Activated naive CD8-positive, alpha-beta T cell treated with anti-CD3 and anti-CD28 coated beads, Interleukin-2, amount 50 U/mL, for 24 hours (primary cell): ENCODE results near the gene LRRC32.

Experiments
- ATAC-seq: fragments of 150-1000 bp; cut with Tn5 transposase; one replicate; pipeline ENCODE4 v1.10.0; 2021
- DNase-seq: peaks from one replicate; pipeline ENCODE4 v3.0.0; 2021
- H3K27ac Mint-ChIP-seq: one replicate; pipeline ENCODE4 v1.8.0; 2021; ENCODE audit warnings: mild to moderate bottlenecking, mixed read lengths
- H3K27me3 Mint-ChIP-seq: one replicate; pipeline ENCODE4 v1.8.0; 2021; ENCODE audit warnings: mixed read lengths
- H3K36me3 Mint-ChIP-seq: one replicate; pipeline ENCODE4 v1.8.0; 2021; ENCODE audit warnings: low read depth, mixed read lengths
- H3K4me1 Mint-ChIP-seq: one replicate; pipeline ENCODE4 v1.8.0; 2021; ENCODE audit warnings: mixed read lengths
- H3K4me3 Mint-ChIP-seq: one replicate; pipeline ENCODE4 v1.8.0; 2021; ENCODE audit warnings: mild to moderate bottlenecking, moderate library complexity, mixed read lengths
- H3K9me3 Mint-ChIP-seq: one replicate; pipeline ENCODE4 v1.8.0; 2021; ENCODE audit warnings: mixed read lengths

The LRRC32 gene, protein sequence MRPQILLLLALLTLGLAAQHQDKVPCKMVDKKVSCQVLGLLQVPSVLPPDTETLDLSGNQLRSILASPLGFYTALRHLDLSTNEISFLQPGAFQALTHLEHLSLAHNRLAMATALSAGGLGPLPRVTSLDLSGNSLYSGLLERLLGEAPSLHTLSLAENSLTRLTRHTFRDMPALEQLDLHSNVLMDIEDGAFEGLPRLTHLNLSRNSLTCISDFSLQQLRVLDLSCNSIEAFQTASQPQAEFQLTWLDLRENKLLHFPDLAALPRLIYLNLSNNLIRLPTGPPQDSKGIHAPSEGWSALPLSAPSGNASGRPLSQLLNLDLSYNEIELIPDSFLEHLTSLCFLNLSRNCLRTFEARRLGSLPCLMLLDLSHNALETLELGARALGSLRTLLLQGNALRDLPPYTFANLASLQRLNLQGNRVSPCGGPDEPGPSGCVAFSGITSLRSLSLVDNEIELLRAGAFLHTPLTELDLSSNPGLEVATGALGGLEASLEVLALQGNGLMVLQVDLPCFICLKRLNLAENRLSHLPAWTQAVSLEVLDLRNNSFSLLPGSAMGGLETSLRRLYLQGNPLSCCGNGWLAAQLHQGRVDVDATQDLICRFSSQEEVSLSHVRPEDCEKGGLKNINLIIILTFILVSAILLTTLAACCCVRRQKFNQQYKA

DNA sequence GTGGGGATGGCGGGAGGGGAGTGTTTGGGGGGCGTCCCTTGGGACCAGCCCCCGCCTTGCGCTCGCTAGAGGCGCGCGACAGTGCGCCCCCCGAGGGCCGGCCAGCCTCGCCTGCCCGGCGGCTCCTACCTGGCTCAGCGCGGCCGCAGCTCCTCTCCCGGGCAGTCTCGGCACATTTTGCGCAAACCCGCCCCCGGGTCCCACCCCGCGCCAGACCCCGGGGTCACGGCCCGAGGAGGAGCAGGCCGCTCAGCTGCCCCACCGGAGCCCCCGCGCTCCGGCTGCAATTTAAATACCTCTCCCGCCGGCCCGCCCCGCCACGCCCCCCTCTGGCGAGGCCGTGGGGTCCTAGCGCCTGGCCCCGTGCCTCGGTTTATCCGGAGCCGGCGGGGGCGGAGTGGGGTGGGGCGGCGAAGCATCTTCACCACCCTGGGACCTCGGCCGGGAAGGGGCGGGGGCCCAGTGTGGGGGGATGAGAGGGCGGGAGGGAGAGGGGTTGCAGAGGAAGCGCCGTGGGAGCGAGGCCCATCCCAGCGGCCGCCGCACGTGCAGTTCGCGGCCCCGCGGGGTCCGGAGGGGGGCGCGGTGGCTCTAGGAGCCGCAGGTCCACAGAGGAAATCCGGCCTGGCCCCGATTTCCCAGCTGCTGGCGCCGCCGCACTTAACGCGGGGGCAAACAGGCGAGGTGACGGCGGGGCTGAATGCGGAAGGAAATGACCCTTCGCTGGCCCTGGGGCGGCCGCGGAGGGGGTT, at the start of gene LRRC32:
Gene LRRC32, minus strand, starts transcription at position 263 of the 752 bp plus-strand sequence. CDS start 4,793 bp downstream, outside the sequence.
- DNase-seq (peak; percentile 59), ATAC-seq (no peak)
- H3K27me3 Mint-ChIP-seq = peaks cover 23% of the 10 kb centered on the region
- H3K27ac Mint-ChIP-seq = peak within 1 kb of the TSS; percentile 62
- H3K9me3 Mint-ChIP-seq = no peaks in the 10 kb centered on the region
- H3K36me3 Mint-ChIP-seq = peaks cover 7% of the 10 kb centered on the region
- peak within 1 kb of the TSS; percentile 82 for H3K4me3 Mint-ChIP-seq
- H3K4me1 Mint-ChIP-seq = peaks cover 80% of the 10 kb centered on the region

DNA sequence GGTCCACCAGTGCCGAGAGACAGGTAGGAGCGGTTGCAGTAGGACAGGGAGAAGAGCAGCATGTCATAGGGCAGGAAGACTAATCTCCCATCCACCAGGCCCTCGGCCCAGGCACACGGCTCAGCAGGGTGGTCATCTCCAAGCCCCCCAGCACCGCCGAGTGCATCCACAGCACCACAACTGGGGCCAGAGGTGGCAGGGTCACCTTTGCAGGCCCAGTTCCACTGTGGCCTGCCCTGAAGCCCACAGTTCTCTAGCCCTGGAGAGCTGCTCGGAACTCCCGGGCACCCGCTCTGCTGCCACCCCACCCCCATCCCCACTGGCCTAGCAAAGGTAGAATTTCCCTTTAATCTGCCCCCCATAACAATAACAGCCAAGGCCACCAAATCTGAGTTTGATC, 49.1 kb upstream of the LRRC32 start:
- no peaks in the 10 kb centered on the region for H3K9me3 Mint-ChIP-seq
- H3K27ac Mint-ChIP-seq = no peak overlapping the region
- DNase-seq (no peak), ATAC-seq (no peak)
- no peak overlapping the region for H3K4me3 Mint-ChIP-seq
- H3K36me3 Mint-ChIP-seq = no peaks in the 10 kb centered on the region
- peaks cover 19% of the 10 kb centered on the region for H3K27me3 Mint-ChIP-seq
- peaks cover 2% of the 10 kb centered on the region for H3K4me1 Mint-ChIP-seq

DNA sequence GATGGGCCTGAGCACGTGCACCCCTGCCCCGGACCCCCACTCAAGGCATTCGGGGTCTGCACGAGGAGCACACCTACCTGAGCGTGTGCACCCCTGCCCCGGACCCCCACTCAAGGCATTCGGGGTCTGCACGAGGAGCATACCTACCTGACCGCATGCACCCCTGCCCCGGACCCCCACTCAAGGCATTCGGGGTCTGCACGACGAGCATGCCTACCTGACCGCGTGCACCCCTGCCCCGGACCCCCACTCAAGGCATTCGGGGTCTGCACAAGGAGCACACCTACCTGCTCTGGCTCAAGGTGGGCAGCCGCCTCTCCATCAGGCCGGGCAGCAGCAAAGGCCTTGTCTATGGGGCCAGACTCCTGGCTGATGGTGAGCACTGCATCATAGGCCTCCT, 48.7 kb upstream of the LRRC32 start:
- no peaks in the 10 kb centered on the region for H3K36me3 Mint-ChIP-seq
- peaks cover 18% of the 10 kb centered on the region for H3K27me3 Mint-ChIP-seq
- no peaks in the 10 kb centered on the region for H3K9me3 Mint-ChIP-seq
- H3K27ac Mint-ChIP-seq = no peak overlapping the region
- ATAC-seq (no peak), DNase-seq (no peak)
- H3K4me3 Mint-ChIP-seq = no peak overlapping the region
- H3K4me1 Mint-ChIP-seq = peaks cover 2% of the 10 kb centered on the region

DNA sequence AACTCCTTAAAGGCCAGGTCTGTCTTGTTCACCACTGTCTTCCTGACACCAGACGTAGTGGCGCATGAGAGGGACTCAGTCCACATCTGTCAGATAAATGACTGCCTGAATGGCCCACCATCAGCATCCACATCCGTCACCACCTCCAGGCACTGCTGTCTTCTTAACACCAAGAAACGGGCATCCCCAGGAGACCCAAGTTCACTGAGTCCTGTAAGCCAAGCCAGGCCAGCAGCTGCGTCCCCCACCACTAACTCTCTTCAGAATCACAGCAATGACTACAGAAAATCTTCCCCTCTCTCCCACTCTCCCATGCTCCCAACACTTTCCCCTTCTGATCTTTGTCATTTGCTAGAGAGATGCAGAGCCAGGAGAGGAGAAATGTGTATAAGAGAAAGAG, 47.3 kb upstream of the LRRC32 start:
- Mint-ChIP-seq H3K27ac (no peak overlapping the region), H3K36me3 (no peaks in the 10 kb centered on the region)

DNA sequence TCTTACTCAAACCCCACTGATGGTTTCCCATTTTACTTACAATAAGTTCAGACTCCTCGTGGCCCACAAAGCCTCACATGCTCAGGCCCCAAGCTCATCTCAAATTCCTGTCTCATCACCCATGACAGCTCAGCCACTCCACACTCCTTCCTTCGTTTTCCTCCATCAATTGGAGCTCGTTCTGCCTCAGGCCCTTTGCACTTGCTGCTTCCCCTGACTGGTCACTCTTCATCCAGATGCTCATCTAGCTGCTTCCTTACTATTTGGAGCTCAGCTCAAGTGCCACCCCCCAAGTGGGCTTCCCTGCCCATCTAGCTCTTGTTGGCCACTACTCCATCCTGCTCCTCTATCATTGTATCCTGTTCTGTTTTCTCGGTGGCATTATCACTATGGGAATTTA, 46.8 kb upstream of the LRRC32 start:
- Mint-ChIP-seq H3K4me3 (no peak overlapping the region), H3K4me1 (peaks cover 2% of the 10 kb centered on the region), H3K27me3 (peaks cover 4% of the 10 kb centered on the region), H3K36me3 (no peaks in the 10 kb centered on the region), H3K9me3 (no peaks in the 10 kb centered on the region), H3K27ac (no peak overlapping the region)
- ATAC-seq = no peak
- DNase-seq = no peak

More for the DNA sequence above, 47.3 kb upstream of the LRRC32 start:
- no peak for DNase-seq
- Mint-ChIP-seq H3K9me3 (no peaks in the 10 kb centered on the region), H3K4me3 (no peak overlapping the region), H3K27me3 (peaks cover 8% of the 10 kb centered on the region), H3K4me1 (peaks cover 2% of the 10 kb centered on the region)
- ATAC-seq = no peak

DNA sequence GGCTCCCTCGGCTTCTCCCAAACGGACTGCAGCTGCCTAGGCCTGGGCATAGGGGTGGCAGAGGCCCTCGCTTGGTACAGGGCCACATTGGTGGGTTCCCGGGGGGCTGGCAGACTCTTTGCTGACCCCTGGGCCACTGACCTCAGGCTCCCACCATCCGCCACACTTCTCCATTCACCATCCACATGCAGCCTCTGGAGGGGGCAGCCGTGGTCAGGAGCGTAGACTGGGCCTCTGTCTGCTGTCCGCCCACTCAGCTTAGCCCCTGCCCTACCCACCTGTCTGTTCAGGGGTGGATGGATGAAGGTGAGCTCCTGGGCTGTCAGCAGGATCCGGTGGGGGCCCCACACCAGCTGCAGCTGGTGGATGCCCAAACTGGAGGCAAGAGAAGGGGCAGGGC, 45.7 kb upstream of the LRRC32 start:
- no peaks in the 10 kb centered on the region for H3K9me3 Mint-ChIP-seq
- H3K27me3 Mint-ChIP-seq = no peaks in the 10 kb centered on the region
- no peaks in the 10 kb centered on the region for H3K4me1 Mint-ChIP-seq
- DNase-seq = no peak
- H3K27ac Mint-ChIP-seq = no peak overlapping the region
- no peaks in the 10 kb centered on the region for H3K36me3 Mint-ChIP-seq
- no peak overlapping the region for H3K4me3 Mint-ChIP-seq
- peak; percentile 18 for ATAC-seq

DNA sequence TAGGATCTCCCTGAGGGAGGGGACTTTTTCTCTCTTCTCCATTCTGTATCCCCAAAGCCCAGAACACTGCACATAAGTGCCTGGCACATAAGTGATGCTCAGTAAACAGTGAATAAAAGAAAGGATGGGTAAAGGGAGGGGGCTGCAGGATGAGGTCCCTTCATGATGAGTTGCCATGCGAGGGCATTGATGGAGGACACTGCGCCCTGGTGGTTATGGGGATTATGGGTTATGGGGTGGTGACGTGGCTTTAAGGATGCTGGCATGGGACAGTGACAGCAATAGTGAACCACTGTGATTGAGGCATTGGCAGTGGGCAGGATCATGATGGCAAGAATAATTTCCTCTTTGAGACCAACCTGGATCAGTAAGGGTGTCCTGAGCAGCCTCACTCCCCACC, 43.9 kb upstream of the LRRC32 start:
- H3K27me3 Mint-ChIP-seq = no peaks in the 10 kb centered on the region
- no peaks in the 10 kb centered on the region for H3K36me3 Mint-ChIP-seq
- H3K9me3 Mint-ChIP-seq = no peaks in the 10 kb centered on the region
- ATAC-seq (no peak), DNase-seq (no peak)
- no peak overlapping the region for H3K27ac Mint-ChIP-seq
- no peak overlapping the region for H3K4me3 Mint-ChIP-seq
- H3K4me1 Mint-ChIP-seq = no peaks in the 10 kb centered on the region

DNA sequence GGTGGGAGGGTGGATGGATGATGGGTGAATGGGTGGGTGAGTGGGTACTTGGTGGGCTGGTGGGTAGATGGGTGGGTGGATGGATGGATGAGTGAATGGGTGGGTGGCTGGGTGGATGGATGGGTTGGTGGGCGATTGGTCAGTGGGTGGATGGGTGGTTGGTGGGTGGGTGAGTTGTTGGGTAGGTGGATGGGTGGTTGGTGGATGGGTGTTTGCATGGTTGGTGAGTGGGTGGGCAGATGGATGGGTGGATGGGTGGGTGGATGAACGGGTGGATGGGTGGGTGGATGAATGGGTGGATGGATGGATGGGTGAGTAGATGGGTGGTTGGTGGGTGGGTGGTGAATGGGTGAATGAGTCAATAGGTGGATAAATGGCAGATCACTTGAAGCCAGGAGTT, 43.0 kb upstream of the LRRC32 start:
- no peaks in the 10 kb centered on the region for H3K9me3 Mint-ChIP-seq
- no peak overlapping the region for H3K27ac Mint-ChIP-seq
- ATAC-seq (no peak), DNase-seq (no peak)
- no peaks in the 10 kb centered on the region for H3K4me1 Mint-ChIP-seq
- no peaks in the 10 kb centered on the region for H3K36me3 Mint-ChIP-seq
- H3K4me3 Mint-ChIP-seq = no peak overlapping the region
- H3K27me3 Mint-ChIP-seq = no peaks in the 10 kb centered on the region

DNA sequence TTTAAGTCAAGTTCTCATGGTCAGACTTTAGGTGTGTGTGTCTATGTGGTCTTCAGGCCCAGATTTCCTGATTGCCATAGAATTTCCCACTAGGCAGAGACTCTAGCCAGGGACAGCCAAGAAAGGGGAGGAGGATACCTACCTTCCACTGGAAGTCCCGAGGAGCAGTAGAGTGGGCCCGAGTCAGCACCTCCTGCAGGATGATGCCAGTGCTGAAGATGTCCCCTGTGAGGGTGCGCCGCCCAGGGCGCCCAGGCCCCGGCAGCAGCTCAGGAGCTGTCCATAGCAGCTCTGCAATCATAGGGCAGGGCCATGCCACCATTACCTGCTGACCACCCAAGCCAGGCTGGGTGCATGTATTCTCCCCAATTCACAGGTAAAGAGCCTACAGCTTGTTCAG, 41.6 kb upstream of the LRRC32 start:
- Mint-ChIP-seq H3K36me3 (no peaks in the 10 kb centered on the region), H3K4me1 (no peaks in the 10 kb centered on the region), H3K4me3 (no peak overlapping the region), H3K27ac (no peak overlapping the region), H3K27me3 (no peaks in the 10 kb centered on the region), H3K9me3 (no peaks in the 10 kb centered on the region)
- DNase-seq (no peak), ATAC-seq (no peak)

DNA sequence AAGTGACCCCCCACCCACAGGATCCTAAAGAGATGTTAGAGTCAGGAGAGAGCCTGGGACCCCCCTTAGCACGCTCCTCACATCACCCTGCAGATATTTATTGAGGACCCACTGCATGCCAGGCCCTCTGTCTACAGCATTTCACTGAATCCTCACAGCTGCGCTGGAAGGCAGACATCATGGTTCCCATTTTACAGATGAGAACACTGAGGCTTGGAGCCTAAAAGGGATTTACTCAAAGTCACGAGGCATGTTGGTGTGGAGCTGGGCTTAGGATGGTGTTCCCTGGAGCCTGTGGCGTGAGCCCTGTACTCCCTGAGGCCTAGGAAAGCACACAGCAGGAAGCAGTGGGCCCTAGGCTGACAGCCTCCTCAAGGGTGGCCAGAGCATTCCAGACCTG, 39.2 kb upstream of the LRRC32 start:
- Mint-ChIP-seq H3K9me3 (peaks cover 6% of the 10 kb centered on the region), H3K27me3 (peaks cover 2% of the 10 kb centered on the region), H3K36me3 (no peaks in the 10 kb centered on the region), H3K4me1 (no peaks in the 10 kb centered on the region), H3K27ac (no peak overlapping the region), H3K4me3 (no peak overlapping the region)
- ATAC-seq = no peak
- DNase-seq = no peak

DNA sequence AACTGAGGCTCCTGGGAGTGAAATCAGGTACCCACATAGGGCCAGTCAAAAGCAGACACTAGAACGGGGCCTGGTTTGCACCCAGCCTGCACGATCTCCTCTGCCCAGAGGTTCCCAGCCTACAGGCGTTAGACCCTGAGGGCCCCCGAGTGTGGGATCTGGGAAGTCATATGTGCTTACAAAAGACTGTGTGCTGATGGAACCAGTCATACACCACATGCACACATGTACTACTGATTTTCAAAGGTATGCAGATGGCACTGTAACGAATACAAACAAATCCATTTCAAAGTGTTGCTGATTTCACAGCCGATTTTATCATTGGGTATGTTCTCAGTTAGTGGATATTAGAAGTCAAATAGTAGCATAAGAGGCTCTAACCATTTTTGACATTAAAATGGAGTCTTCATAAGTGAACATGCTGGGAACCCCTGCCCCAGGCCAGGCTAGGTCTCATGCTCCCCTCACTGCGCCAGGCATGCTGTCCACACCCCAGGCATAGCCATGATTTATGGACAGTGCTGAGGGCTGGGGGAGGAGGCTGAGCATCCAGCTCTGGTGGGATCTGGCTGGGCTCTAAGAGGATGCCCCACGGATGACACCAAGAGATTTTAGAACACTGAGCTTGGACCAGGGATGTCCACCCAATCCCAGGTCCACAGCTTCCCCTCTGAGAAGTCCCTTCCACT, 38.6 kb upstream of the LRRC32 start:
- peaks cover 9% of the 10 kb centered on the region for H3K9me3 Mint-ChIP-seq
- DNase-seq (no peak), ATAC-seq (no peak)
- peaks cover 2% of the 10 kb centered on the region for H3K27me3 Mint-ChIP-seq
- H3K36me3 Mint-ChIP-seq = no peaks in the 10 kb centered on the region
- H3K27ac Mint-ChIP-seq = no peak overlapping the region
- no peak overlapping the region for H3K4me3 Mint-ChIP-seq
- no peaks in the 10 kb centered on the region for H3K4me1 Mint-ChIP-seq

DNA sequence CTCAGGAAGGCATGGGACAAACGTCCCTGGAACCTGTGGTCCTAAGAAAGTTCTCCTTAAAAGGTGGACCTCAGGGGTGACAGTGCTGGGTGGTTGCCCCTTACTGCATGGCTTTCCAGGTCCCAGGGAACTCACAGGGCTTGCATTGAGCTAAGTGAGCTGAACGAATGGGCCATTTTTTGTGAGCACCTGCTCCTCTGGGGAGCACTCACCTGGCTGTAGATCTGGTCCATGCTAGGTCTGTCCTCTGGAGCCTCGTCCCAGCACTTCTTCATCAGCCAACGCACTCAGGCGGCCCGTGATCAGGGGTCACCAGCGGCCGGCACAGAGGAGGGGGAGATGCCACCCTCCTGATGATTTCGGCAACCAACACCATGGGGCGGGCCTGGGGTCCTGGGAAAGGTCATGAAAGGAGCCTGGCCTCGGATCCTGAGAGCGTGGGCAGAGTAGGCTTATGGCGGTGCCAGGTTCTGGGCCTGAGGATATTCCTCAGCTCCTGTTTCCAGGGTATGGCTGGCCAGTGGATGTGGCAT, 36.8 kb upstream of the LRRC32 start:
- DNase-seq = no peak
- Mint-ChIP-seq H3K27me3 (peaks cover 2% of the 10 kb centered on the region), H3K4me3 (no peak overlapping the region), H3K9me3 (peaks cover 9% of the 10 kb centered on the region), H3K27ac (no peak overlapping the region), H3K4me1 (no peaks in the 10 kb centered on the region), H3K36me3 (no peaks in the 10 kb centered on the region)
- no peak for ATAC-seq

DNA sequence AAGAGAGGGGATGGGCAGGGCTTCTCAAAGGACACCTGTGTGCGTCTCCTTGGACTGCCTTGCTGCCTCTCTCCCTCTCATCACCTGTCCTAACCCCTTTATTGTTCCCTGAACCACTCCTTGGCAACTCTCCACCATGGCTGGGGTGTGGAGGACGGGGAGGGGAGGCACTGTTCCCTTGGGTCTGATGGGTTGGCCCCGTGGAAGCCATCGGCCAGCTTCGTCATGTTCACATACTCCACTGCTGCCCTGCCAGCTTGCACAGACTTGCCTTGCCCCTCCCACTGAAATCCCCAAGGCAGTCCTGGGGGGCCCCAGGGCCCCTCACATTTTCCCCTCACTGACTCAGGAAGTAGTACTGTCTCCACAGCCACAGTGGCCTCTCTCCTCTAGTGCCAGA, 36.1 kb upstream of the LRRC32 start:
- Mint-ChIP-seq H3K36me3 (no peaks in the 10 kb centered on the region), H3K27me3 (peaks cover 2% of the 10 kb centered on the region)

DNA sequence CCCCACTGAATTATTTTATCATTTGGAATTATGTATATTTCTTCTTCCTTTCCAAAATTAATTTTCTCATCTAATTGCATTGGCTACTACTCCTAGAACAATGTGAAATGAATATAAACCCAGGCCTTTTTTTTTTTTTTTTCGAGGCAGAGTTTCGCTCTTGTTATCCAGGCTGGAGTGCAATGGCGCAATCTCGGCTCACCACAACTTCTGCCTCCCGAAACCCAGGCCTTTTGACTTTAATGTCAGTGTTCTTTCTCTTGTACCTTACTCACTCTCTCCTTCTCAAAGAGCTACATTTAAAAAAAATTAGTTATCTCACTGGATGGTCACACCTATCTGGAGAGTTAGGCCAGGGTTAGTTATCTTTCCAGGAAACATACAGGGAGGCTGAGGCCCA, 35.3 kb upstream of the LRRC32 start:
- peaks cover 2% of the 10 kb centered on the region for H3K27me3 Mint-ChIP-seq

More for the DNA sequence above, 36.1 kb upstream of the LRRC32 start:
- Mint-ChIP-seq H3K4me3 (no peak overlapping the region), H3K9me3 (peaks cover 9% of the 10 kb centered on the region), H3K27ac (no peak overlapping the region), H3K4me1 (no peaks in the 10 kb centered on the region)
- no peak for DNase-seq
- ATAC-seq = no peak

More for the DNA sequence above, 35.3 kb upstream of the LRRC32 start:
- H3K36me3 Mint-ChIP-seq = no peaks in the 10 kb centered on the region
- no peak overlapping the region for H3K27ac Mint-ChIP-seq
- DNase-seq (no peak), ATAC-seq (no peak)
- no peaks in the 10 kb centered on the region for H3K4me1 Mint-ChIP-seq
- H3K4me3 Mint-ChIP-seq = no peak overlapping the region
- H3K9me3 Mint-ChIP-seq = peaks cover 9% of the 10 kb centered on the region
